ENCODE results near the gene ADNP2.

ADNP2 gene

DNA sequence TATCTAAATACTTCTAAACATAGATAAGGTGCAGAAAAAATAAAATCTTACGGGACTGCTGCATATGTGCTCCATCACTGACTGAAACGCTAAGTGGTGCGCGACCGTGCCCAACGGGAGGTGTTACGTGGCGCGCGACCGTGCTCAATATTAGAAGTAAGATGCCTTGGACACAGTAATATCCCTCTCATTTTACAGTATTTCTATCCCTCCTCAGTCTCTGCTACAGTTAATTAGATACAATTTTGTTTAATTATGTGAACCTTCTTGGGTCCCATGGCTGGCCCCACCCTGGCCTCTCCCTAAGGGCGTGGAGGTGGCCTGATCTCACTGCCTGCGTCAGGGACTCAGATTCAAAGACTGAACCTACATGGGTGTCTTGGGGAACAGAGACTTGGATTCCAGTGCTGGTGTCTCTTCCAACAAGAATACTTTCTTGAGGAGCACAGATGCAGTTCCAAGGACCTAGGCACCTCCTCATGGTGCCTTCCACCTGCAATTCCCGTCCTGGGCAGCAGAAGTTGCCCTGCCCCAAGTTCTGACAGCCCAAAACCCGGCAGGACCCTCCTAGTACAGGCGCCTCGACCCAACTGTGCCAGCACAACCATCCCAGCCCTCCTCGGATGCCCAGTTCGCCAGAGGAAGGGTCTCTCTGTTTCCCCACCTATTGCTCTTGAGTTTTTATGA, 79.0 kb downstream of the ADNP2 start:
- no peak overlapping the region for H3K27ac ChIP-seq
- TF ChIP-seq, protein P1, sequence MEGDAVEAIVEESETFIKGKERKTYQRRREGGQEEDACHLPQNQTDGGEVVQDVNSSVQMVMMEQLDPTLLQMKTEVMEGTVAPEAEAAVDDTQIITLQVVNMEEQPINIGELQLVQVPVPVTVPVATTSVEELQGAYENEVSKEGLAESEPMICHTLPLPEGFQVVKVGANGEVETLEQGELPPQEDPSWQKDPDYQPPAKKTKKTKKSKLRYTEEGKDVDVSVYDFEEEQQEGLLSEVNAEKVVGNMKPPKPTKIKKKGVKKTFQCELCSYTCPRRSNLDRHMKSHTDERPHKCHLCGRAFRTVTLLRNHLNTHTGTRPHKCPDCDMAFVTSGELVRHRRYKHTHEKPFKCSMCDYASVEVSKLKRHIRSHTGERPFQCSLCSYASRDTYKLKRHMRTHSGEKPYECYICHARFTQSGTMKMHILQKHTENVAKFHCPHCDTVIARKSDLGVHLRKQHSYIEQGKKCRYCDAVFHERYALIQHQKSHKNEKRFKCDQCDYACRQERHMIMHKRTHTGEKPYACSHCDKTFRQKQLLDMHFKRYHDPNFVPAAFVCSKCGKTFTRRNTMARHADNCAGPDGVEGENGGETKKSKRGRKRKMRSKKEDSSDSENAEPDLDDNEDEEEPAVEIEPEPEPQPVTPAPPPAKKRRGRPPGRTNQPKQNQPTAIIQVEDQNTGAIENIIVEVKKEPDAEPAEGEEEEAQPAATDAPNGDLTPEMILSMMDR (conservative IDR thresholded peaks at IDR 0.05) = no peak

DNA sequence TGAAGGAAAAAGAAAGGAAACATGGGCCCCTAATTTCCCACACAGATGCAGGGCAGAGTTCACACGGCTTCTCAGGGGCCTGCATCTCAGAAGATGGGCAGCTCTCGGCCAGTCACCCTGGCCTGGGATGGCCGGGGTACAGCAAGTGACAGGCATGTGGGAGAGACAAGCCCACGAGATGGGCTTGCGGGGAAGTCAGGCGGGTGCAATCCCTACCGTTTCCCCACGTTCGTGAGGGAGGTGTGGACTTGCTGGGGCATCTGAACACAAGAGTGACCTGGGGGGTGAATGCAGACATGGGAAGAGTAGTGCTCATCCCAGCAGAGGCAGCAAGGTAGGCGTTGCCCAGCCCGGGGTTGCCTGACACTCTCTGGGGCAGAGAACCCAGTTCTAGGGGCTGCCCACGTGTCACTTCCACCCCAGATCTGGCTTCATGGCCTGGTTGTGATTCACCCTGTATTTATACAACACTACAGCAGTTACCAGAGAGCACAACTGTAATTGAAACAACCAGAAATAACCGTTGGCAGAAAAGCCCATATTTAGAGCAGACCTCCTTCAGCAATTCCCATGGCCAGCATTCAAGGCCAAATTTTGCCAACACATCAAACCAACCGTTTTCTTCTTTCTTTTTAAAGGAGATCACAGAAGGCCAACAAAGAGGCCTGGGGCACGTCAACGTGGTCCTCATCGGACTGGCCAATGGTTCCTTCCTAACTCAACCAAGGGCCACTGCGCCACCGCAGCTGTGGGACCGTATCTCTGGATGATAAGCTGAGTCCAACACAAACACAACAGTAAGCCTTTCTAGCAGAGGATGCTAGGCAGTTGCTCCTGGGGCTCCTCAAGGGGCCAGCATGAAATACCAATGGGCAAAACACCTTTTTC, 79.8 kb downstream of the ADNP2 start:
- no peak overlapping the region for H3K27ac ChIP-seq
- TF ChIP-seq, protein P1 (conservative IDR thresholded peaks at IDR 0.05) = no peak

- TF ChIP-seq, protein P1 (conservative IDR thresholded peaks at IDR 0.05) = no peak
Measured at GRCh38 chr18:80189531-80189865, 80.4 kb downstream of the ADNP2 start.

More at GRCh38 chr18:80189531-80189865, 80.4 kb downstream of the ADNP2 start:
- H3K27ac ChIP-seq = no peak overlapping the region

All from VCaP (cell line).